H1 (cell line): Measurements from ENCODE around the gene SIPA1L3. TPM values are rescaled to one million over a fixed set of nuclear protein-coding genes. Genes with fewer than 3 reads are reported as not detected.

Experiments used
- CTCF ChIA-PET: fragments of 300-600 bp; sonication (Branson Sonifier 250); formaldehyde crosslinking; loops from one replicate; lab custom pipeline; 2021; ENCODE audit not compliant: partially characterized antibody; lab: Charles Lee
- POLR2A ChIA-PET: fragments of 300-600 bp; sonication (Branson Sonifier 250); formaldehyde crosslinking; loops from one replicate; lab custom pipeline; 2021; ENCODE audit warnings: inconsistent platforms; ENCODE audit not compliant: partially characterized antibody; lab: Charles Lee
- DNase-seq, 2 experiments: peaks; one replicate each; pipeline versions ENCODE4 v3.0.0 to v3.0.0-alpha.2; 2010 to 2022; ENCODE audit warnings: low spot score in 2 of 2, low read depth in 1 of 2, mixed read lengths in 1 of 2
- FAIRE-seq: peaks from 2 replicates; lab custom pipeline; 2011; peaks lifted over from hg19 to GRCh38; lab: Jason Lieb, UNC
- H2AFZ ChIP-seq: 2 replicates; pipeline ENCODE4 v1.8.1; 2012; ENCODE audit warnings: low read length, inconsistent platforms
- H2AK5ac ChIP-seq: 2 replicates; pipeline ENCODE4 v1.6.1; 2013; ENCODE audit warnings: low read depth, low read length
- H2BK120ac ChIP-seq: replicated peaks from 2 replicates; pipeline ENCODE3; 2013; ENCODE audit warnings: low read depth, low read length, inconsistent platforms
- H2BK12ac ChIP-seq: 2 replicates; pipeline ENCODE4 v1.6.1; 2013; ENCODE audit warnings: low read depth, low read length
- H2BK15ac ChIP-seq: 2 replicates; pipeline ENCODE4 v1.6.1; 2013; ENCODE audit warnings: low read length
- H2BK20ac ChIP-seq: 2 replicates; pipeline ENCODE4 v1.6.1; 2013; ENCODE audit warnings: low read length
- H2BK5ac ChIP-seq: 2 replicates; pipeline ENCODE4 v1.6.1; 2013; ENCODE audit warnings: low read depth, low read length
- H3K14ac ChIP-seq: 2 replicates; pipeline ENCODE4 v1.6.1; 2013; ENCODE audit warnings: inconsistent platforms; ENCODE audit not compliant: insufficient read length
- H3K18ac ChIP-seq: 2 replicates; pipeline ENCODE4 v1.6.1; 2013; ENCODE audit warnings: low read length; ENCODE audit errors: extremely low read depth
- H3K23ac ChIP-seq: 2 replicates; pipeline ENCODE4 v1.6.1; 2013; ENCODE audit warnings: inconsistent platforms; ENCODE audit not compliant: insufficient read length
- H3K23me2 ChIP-seq: 2 replicates; pipeline ENCODE4 v1.6.1; 2013; ENCODE audit warnings: low read depth, low read length
- H3K27ac ChIP-seq: 2 replicates; pipeline ENCODE4 v1.6.1; 2011; ENCODE audit warnings: low read depth, low read length, inconsistent platforms
- H3K27me3 ChIP-seq, 4 experiments: replicated peaks in 1 of 4; 1 replicate in 1 of 4; 2 replicates in 3 of 4; pipeline versions ENCODE4 v1.6.1 to v1.8.1; 2011 to 2013; ENCODE audit warnings: low read length in 3 of 4, mild to moderate bottlenecking in 3 of 4, inconsistent platforms in 2 of 4, mixed read lengths in 2 of 4, moderate library complexity in 1 of 4; ENCODE audit not compliant: control insufficient read depth in 3 of 4, insufficient read depth in 3 of 4; ENCODE audit errors: extremely low read depth in 1 of 4
- H3K36me3 ChIP-seq, 4 experiments: 2 replicates each; pipeline versions ENCODE4 v1.6.1 to v1.8.1; 2011 to 2013; ENCODE audit warnings: mild to moderate bottlenecking in 4 of 4, low read length in 3 of 4, moderate library complexity in 2 of 4, control low read depth in 1 of 4, inconsistent platforms in 1 of 4; ENCODE audit not compliant: insufficient read depth in 4 of 4, control insufficient read depth in 2 of 4
- H3K4ac ChIP-seq: replicated peaks from 2 replicates; pipeline ENCODE3; 2013; ENCODE audit warnings: low read length, low read depth, mixed read lengths, inconsistent platforms; ENCODE audit not compliant: insufficient read length
- H3K4me1 ChIP-seq, 4 experiments: replicated peaks in 1 of 4; 1 replicate in 1 of 4; 2 replicates in 3 of 4; pipeline versions ENCODE4 v1.6.1 to v1.8.1; 2011 to 2013; ENCODE audit warnings: low read length in 3 of 4, inconsistent platforms in 2 of 4, mixed read lengths in 1 of 4; ENCODE audit not compliant: insufficient read depth in 4 of 4, control insufficient read depth in 3 of 4
- H3K4me2 ChIP-seq, 2 experiments: 2 replicates each; pipeline versions ENCODE4 v1.6.1 to v1.8.1; 2011 to 2013; ENCODE audit warnings: low read depth in 2 of 2, low read length in 2 of 2, control low read depth in 1 of 2, inconsistent platforms in 1 of 2, mild to moderate bottlenecking in 1 of 2; ENCODE audit not compliant: insufficient read depth in 1 of 2
- H3K4me3 ChIP-seq, 4 experiments: fragments of 200-600, 300-600 bp in 1 of 4; sonication (generic), shearing (Covaris generic), sonication (Bioruptor Twin) in 1 of 4; 2 replicates each; pipeline versions ENCODE4 v1.5.1 to v1.8.1; 2011 to 2016; ENCODE audit warnings: low read length in 4 of 4, low read depth in 3 of 4, control low read depth in 2 of 4, inconsistent platforms in 2 of 4, mild to moderate bottlenecking in 2 of 4, mixed read lengths in 1 of 4, moderate library complexity in 1 of 4; ENCODE audit not compliant: insufficient read depth in 2 of 4; ENCODE audit errors: extremely low read depth in 1 of 4
- H3K56ac ChIP-seq: replicated peaks from 2 replicates; pipeline ENCODE3; 2013; ENCODE audit warnings: low read depth, mild to moderate bottlenecking, mixed read lengths, low read length, inconsistent platforms; ENCODE audit not compliant: insufficient read length
- H3K79me1 ChIP-seq: 2 replicates; pipeline ENCODE4 v1.6.1; 2013; ENCODE audit warnings: low read depth, low read length, control low read depth
- H3K79me2 ChIP-seq, 2 experiments: 2 replicates each; pipeline versions ENCODE4 v1.6.1 to v1.8.1; 2012 to 2013; ENCODE audit warnings: low read length in 2 of 2, mild to moderate bottlenecking in 2 of 2, inconsistent platforms in 1 of 2; ENCODE audit not compliant: insufficient read depth in 2 of 2, control insufficient read depth in 1 of 2
- H3K9ac ChIP-seq, 4 experiments: replicated peaks in 1 of 4; 1 replicate in 1 of 4; 2 replicates in 3 of 4; pipeline versions ENCODE4 v1.6.1 to v1.8.1; 2011 to 2013; ENCODE audit warnings: low read depth in 3 of 4, low read length in 3 of 4, control low read depth in 2 of 4, mild to moderate bottlenecking in 2 of 4, moderate library complexity in 2 of 4, inconsistent platforms in 1 of 4; ENCODE audit errors: extremely low read depth in 1 of 4
- H3K9me3 ChIP-seq, 2 experiments: 2 replicates each; pipeline versions ENCODE4 v1.6.1 to v1.8.1; 2012 to 2013; ENCODE audit warnings: mild to moderate bottlenecking in 2 of 2, moderate library complexity in 2 of 2, control low read depth in 1 of 2, inconsistent platforms in 1 of 2, low read depth in 1 of 2, low read length in 1 of 2, mixed read lengths in 1 of 2; ENCODE audit not compliant: insufficient read depth in 2 of 2
- H4K20me1 ChIP-seq, 2 experiments: replicated peaks in 1 of 2; 2 replicates each; pipeline versions ENCODE3 to v1.8.1; 2011 to 2013; ENCODE audit warnings: inconsistent platforms in 2 of 2, low read length in 2 of 2, mild to moderate bottlenecking in 1 of 2; ENCODE audit not compliant: insufficient read depth in 2 of 2, control insufficient read depth in 1 of 2
- H4K5ac ChIP-seq: 2 replicates; pipeline ENCODE4 v1.6.1; 2013; ENCODE audit warnings: low read length, low read depth, mixed read lengths, inconsistent platforms; ENCODE audit not compliant: insufficient read length
- H4K8ac ChIP-seq: 2 replicates; pipeline ENCODE4 v1.8.0; 2013; ENCODE audit warnings: mild to moderate bottlenecking, moderate library complexity, low read length, inconsistent platforms; ENCODE audit not compliant: insufficient read depth; ENCODE audit errors: extremely low read depth
- H4K91ac ChIP-seq: replicated peaks from 2 replicates; pipeline ENCODE3; 2013; ENCODE audit warnings: low read length, mixed read lengths, inconsistent platforms; ENCODE audit not compliant: insufficient read length
- ASH2L ChIP-seq: fragments of 200-600, 300-600 bp; sonication (generic); IDR thresholded peaks from one replicate; pipeline ENCODE4 v1.7.1; 2017; ENCODE audit warnings: low read length
- BACH1 ChIP-seq: IDR thresholded peaks from 2 replicates; pipeline ENCODE4 v1.6.1; 2012; ENCODE audit warnings: low read length, improper control_type of control experiment
- CEBPB ChIP-seq: IDR thresholded peaks from 2 replicates; pipeline ENCODE4 v1.6.1; 2012; ENCODE audit warnings: low read depth, low read length
- FOSL1 ChIP-seq: IDR thresholded peaks from 2 replicates; pipeline ENCODE4 v1.6.1; 2011; ENCODE audit warnings: mild to moderate bottlenecking, low read depth, low read length, moderate library complexity; ENCODE audit not compliant: insufficient read depth
- JUND ChIP-seq: IDR thresholded peaks from 2 replicates; pipeline ENCODE4 v1.6.1; 2011; ENCODE audit warnings: mild to moderate bottlenecking, improper control_type of control experiment, low read length
- KDM1A ChIP-seq: fragments of 200-600, 300-600 bp; sonication (generic); IDR thresholded peaks from 2 replicates; pipeline ENCODE4 v1.7.1; 2016; ENCODE audit warnings: mild to moderate bottlenecking, low read length, borderline replicate concordance
- RBBP5 ChIP-seq: IDR thresholded peaks from 2 replicates; pipeline ENCODE4 v1.7.1; 2012; ENCODE audit warnings: low read depth, mild to moderate bottlenecking, inconsistent platforms, low read length, moderate library complexity, borderline replicate concordance
- SAP30 ChIP-seq: fragments of 300-600 bp; sonication (generic); IDR thresholded peaks from 2 replicates; pipeline ENCODE4 v1.7.1; 2012; ENCODE audit warnings: low read length, moderate library complexity, mild to moderate bottlenecking, inconsistent platforms; ENCODE audit not compliant: insufficient read depth, insufficient replicate concordance
- TAF1 ChIP-seq: IDR thresholded peaks from 2 replicates; pipeline ENCODE4 v1.6.1; 2011; ENCODE audit warnings: mild to moderate bottlenecking, low read depth, low read length
- WGBS, 2 experiments: shearing (Covaris generic) in 1 of 2; methylation state at CpG; one replicate each; pipeline versions ENCODE4 v1.1.6 to v1.1.7; 2013 to 2015; ENCODE audit warnings: low lambda C conversion rate in 2 of 2, mixed read lengths in 2 of 2, inconsistent platforms in 1 of 2, low coverage in 1 of 2, missing lambda C conversion rate in 1 of 2; ENCODE audit not compliant: insufficient replicate concordance in 2 of 2, insufficient coverage in 1 of 2, insufficient read length in 1 of 2; ENCODE audit errors: extremely low coverage in 1 of 2, missing lambda C conversion rate in 1 of 2; 5-methylcytosine and 5-hydroxymethylcytosine counted together
- polyA plus RNA-seq, 7 experiments: library from polyadenylated mRNA; depleted of rRNA in 3 of 7; stranded (reverse) in 5 of 7; unstranded in 2 of 7; fragments of >200 nt in 5 of 7; fragments of 200-250 nt in 2 of 7; gene quantifications; 1 replicate in 5 of 7; 2 replicates in 1 of 7; 4 replicates in 1 of 7; pipeline versions ENCODE4 v1.2.1 to v1.2.3, GENCODE V29; 2011 to 2013; ENCODE audit warnings: missing spikeins in 2 of 7, mixed read lengths in 2 of 7
- total RNA-seq: library from RNA; stranded (reverse); fragmentation: NEBNext Ultra II Directional; extraction: Animal tissue kit (Norgen Biotek cat#: 25700); gene quantifications from 2 replicates; pipeline ENCODE4 v1.2.1, GENCODE V29; 2021

SIPA1L3 gene
- total and polyA plus RNA-seq, 2 of the 8 experiments (the other 6 are each of a cell fraction or from before 2014, with no cell fraction given): 15.0 to 54.9 TPM

DNA sequence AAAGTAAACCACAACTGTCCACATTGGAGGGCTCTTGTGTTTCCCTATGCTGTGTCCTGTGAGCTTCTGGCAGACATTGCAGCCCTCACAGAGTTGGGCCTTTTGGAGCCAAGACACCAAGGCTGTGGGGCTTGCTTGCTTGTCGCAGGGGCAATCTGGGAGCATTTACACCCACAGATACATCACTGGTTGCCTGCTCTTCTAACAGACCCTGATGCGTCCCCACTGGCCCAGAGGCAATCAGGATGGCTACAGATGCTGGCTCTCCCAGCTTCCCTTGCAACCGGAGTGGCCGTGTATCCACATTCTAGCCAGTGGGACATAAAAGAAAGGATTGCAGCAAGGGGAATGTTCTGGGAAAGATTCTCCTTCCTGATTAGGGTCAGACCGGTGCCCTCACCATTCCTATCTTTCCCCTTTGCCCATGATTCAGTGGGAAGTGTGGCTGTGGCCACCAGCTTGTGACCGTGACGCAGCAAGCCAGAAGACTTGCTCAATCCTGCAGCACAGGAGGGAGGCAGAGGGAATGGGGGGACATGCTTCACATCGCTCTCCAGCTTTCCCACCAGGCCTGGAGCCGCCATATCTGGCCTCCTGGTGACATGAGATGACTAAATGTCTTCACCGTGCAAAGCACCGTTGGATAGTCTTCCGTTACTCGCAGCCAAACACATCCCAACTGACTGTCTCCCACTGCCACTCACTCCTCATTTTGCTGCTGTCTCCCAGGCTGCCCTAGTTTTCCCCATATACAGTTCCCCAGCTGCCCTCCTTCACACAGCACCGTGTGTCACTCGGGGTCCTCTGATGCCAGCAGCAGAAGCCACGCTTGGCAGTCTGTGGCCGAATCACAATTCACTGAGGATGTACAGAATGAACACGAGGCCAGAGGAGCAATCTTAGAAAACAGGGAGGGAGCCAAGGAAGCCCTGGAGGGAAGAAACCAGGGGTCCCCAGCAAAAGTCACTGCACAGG, 166.1 kb downstream of the SIPA1L3 start:
- Histone ChIP-seq H2BK5ac (no peak overlapping the region; the same call in 1 of the 2 replicates), H4K8ac (no peak overlapping the region; the same call in 1 of the 2 replicates), H3K4ac (no peak overlapping the region), H3K27me3 (no peaks in the 10 kb centered on the region), H3K36me3 (no peaks in the 10 kb centered on the region; a peak in 1 of 8 replicates), H3K9ac (no peak overlapping the region), H2BK12ac (no peak overlapping the region; the same call in 1 of the 2 replicates), H2AFZ (no peak overlapping the region), H2BK20ac (no peak overlapping the region), H3K14ac (no peak overlapping the region), H2BK15ac (no peak overlapping the region), H3K56ac (no peak overlapping the region), H3K4me2 (no peak overlapping the region), H3K9me3 (no peaks in the 10 kb centered on the region), H3K27ac (no peak overlapping the region), H3K23me2 (no peaks in the 10 kb centered on the region)
- WGBS, 2 experiments: 93% methylated on average over 18 of the region's 18 CpGs; no CpG with 5 or more reads in 1 of the 2 experiments
- CTCF ChIA-PET: interaction anchor here (0.6 to 8.2 kb wide), 10 partner anchors 7 to 743 kb away, joined by 3 to 57 read pairs (median 3); no protein-coding TSS in a partner anchor
- TF ChIP-seq ASH2L (no peak), BACH1 (no peak), SAP30 (no peak), CEBPB (no peak), KDM1A (no peak), JUND (no peak), FOSL1 (no peak), RBBP5 (no peak), TAF1 (no peak)
- TF ChIP-seq, all 59 proteins: peak for 0
- Histone ChIP-seq H3K79me2 (no peaks in the 10 kb centered on the region), H4K91ac (no peak overlapping the region), H3K18ac (no peak overlapping the region), H2AK5ac (no peak overlapping the region), H4K5ac (no peak overlapping the region), H2BK120ac (no peak overlapping the region), H3K4me3 (no peak overlapping the region), H3K79me1 (no peaks in the 10 kb centered on the region; the same call in 1 of the 2 replicates), H3K23ac (no peak overlapping the region), H4K20me1 (peaks cover 0 to 4% of the 10 kb centered on the region in 2 experiments), H3K4me1 (no peaks in the 10 kb centered on the region; a peak in 1 of 7 replicates)
- DNase-seq (no peak), FAIRE-seq (no peak)
- POLR2A ChIA-PET: interaction anchor here (0.9 to 1.2 kb wide), 2 partner anchors 8 to 171 kb away, joined by 3 read pairs; no protein-coding TSS in a partner anchor
